Peyer's patch (tissue), 4 donors: ENCODE data around the gene ZNF106.

Source experiments
- POLR2A ChIP-seq, 2 donors: fragments of 450-650 bp; IDR thresholded peaks; one replicate each; pipeline ENCODE4 v1.5.1; 2017; ENCODE audit warnings: antibody characterized with exemption in 2 of 2, mild to moderate bottlenecking in 2 of 2, moderate library complexity in 2 of 2
- TF ChIP-seq, protein P1 (sequence below), 6 experiments: fragments of 450-650 bp in 4 of 6; fragments of 200-600 bp in 2 of 6; sonication (generic) in 1 of 6; IDR thresholded peaks; one replicate each; pipeline ENCODE4 v1.5.1; 2017 to 2019; ENCODE audit warnings: antibody characterized with exemption in 6 of 6, mild to moderate bottlenecking in 3 of 6, moderate library complexity in 1 of 6

DNA sequence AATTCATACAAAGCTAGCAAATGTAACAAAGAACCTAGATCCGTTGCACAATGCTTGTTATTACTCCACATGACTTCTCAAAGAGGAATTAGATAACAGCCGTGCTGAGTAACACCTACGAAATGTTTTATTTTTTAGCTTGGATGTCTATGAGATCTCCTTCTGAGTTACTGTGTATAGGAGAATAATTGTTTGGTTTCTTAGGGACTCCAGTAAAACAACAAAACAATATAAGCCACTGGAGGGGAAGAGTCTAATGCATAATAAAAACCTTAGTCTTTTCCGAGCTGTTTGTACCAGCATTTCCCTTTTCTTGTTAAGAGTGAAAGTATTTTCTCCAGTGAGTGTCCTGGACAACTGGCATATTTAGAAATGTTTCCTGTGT lies 20.1 kb upstream of the ZNF106 start:
- TF ChIP-seq, protein P1, sequence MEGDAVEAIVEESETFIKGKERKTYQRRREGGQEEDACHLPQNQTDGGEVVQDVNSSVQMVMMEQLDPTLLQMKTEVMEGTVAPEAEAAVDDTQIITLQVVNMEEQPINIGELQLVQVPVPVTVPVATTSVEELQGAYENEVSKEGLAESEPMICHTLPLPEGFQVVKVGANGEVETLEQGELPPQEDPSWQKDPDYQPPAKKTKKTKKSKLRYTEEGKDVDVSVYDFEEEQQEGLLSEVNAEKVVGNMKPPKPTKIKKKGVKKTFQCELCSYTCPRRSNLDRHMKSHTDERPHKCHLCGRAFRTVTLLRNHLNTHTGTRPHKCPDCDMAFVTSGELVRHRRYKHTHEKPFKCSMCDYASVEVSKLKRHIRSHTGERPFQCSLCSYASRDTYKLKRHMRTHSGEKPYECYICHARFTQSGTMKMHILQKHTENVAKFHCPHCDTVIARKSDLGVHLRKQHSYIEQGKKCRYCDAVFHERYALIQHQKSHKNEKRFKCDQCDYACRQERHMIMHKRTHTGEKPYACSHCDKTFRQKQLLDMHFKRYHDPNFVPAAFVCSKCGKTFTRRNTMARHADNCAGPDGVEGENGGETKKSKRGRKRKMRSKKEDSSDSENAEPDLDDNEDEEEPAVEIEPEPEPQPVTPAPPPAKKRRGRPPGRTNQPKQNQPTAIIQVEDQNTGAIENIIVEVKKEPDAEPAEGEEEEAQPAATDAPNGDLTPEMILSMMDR (IDR thresholded peaks at IDR 0.05): no peak
- TF ChIP-seq POLR2A (IDR thresholded peaks at IDR 0.05): no peak
